ENCODE data around the gene PRDX5.

Gene PRDX5

GRCh38 chr11:64360448-64360921, 42.6 kb downstream of the PRDX5 start:
- Histone ChIP-seq H3K9ac (ENCODE audit: low read length) (no peak overlapping the region), H3F3A (ENCODE audit: insufficient read depth) (no peaks in the 10 kb centered on the region), H4K20me1 (ENCODE audit: low read depth, low read length) (no peaks in the 10 kb centered on the region), H3K4me3 (ENCODE audit: insufficient read depth, low read length, poor library complexity, severe bottlenecking) (no peak overlapping the region), H2AFZ (ENCODE audit: low read depth, low read length, severe bottlenecking) (no peak overlapping the region), H3K9me2 (replicated peaks; ENCODE audit: insufficient read depth, low read length) (no peaks in the 10 kb centered on the region), H3K4me2 (ENCODE audit: low read depth, low read length, poor library complexity, severe bottlenecking) (no peak overlapping the region), H3K36me3 (ENCODE audit: low read length) (no peaks in the 10 kb centered on the region), H3K79me2 (ENCODE audit: insufficient read depth, low read length) (no peaks in the 10 kb centered on the region), H3K9me3 (ENCODE audit: insufficient read depth, low read length) (no peaks in the 10 kb centered on the region), H3K27ac (ENCODE audit: low read depth, low read length) (no peak overlapping the region), H3K27me3 (ENCODE audit: low read length) (no peaks in the 10 kb centered on the region)
- no peak for TF ChIP-seq EZH2phosphoT487 (conservative IDR thresholded peaks at IDR 0.05; ENCODE audit: low read length)
- no peak for TF ChIP-seq CTCF (IDR thresholded peaks at IDR 0.05; ENCODE audit: insufficient read depth, low read length, poor library complexity, severe bottlenecking)

GRCh38 chr11:64361659-64362058, 43.7 kb downstream of the PRDX5 start:
- Histone ChIP-seq H3K9me2 (replicated peaks; ENCODE audit: insufficient read depth, low read length) (no peaks in the 10 kb centered on the region), H3K4me2 (ENCODE audit: low read depth, low read length, poor library complexity, severe bottlenecking) (no peak overlapping the region)

GRCh38 chr11:64362339-64362738, 44.4 kb downstream of the PRDX5 start:
- TF ChIP-seq EZH2phosphoT487 (conservative IDR thresholded peaks at IDR 0.05; ENCODE audit: low read length): no peak
- no peaks in the 10 kb centered on the region for H4K20me1 ChIP-seq (ENCODE audit: low read depth, low read length)
- H3K27me3 ChIP-seq (ENCODE audit: low read length): no peaks in the 10 kb centered on the region
- no peaks in the 10 kb centered on the region for H3F3A ChIP-seq (ENCODE audit: insufficient read depth)
- H3K9ac ChIP-seq (ENCODE audit: low read length): no peak overlapping the region
- no peak overlapping the region for H3K27ac ChIP-seq (ENCODE audit: low read depth, low read length)
- no peaks in the 10 kb centered on the region for H3K36me3 ChIP-seq (ENCODE audit: low read length)
- no peak overlapping the region for H3K4me2 ChIP-seq (ENCODE audit: low read depth, low read length, poor library complexity, severe bottlenecking)
- no peak overlapping the region for H2AFZ ChIP-seq (ENCODE audit: low read depth, low read length, severe bottlenecking)
- H3K79me2 ChIP-seq (ENCODE audit: insufficient read depth, low read length): no peaks in the 10 kb centered on the region
- no peaks in the 10 kb centered on the region for H3K9me3 ChIP-seq (ENCODE audit: insufficient read depth, low read length)
- H3K4me3 ChIP-seq (ENCODE audit: insufficient read depth, low read length, poor library complexity, severe bottlenecking): no peak overlapping the region
- no peaks in the 10 kb centered on the region for H3K9me2 ChIP-seq (replicated peaks; ENCODE audit: insufficient read depth, low read length)

More at GRCh38 chr11:64361659-64362058, 43.7 kb downstream of the PRDX5 start:
- no peaks in the 10 kb centered on the region for H3K27me3 ChIP-seq (ENCODE audit: low read length)
- no peak overlapping the region for H3K4me3 ChIP-seq (ENCODE audit: insufficient read depth, low read length, poor library complexity, severe bottlenecking)
- H4K20me1 ChIP-seq (ENCODE audit: low read depth, low read length): no peaks in the 10 kb centered on the region
- H3F3A ChIP-seq (ENCODE audit: insufficient read depth): no peaks in the 10 kb centered on the region
- H3K9me3 ChIP-seq (ENCODE audit: insufficient read depth, low read length): no peaks in the 10 kb centered on the region
- TF ChIP-seq CTCF (IDR thresholded peaks at IDR 0.05; ENCODE audit: insufficient read depth, low read length, poor library complexity, severe bottlenecking) (no peak), EZH2phosphoT487 (conservative IDR thresholded peaks at IDR 0.05; ENCODE audit: low read length) (no peak)
- H2AFZ ChIP-seq (ENCODE audit: low read depth, low read length, severe bottlenecking): no peak overlapping the region
- H3K27ac ChIP-seq (ENCODE audit: low read depth, low read length): no peak overlapping the region
- H3K9ac ChIP-seq (ENCODE audit: low read length): no peak overlapping the region
- no peaks in the 10 kb centered on the region for H3K36me3 ChIP-seq (ENCODE audit: low read length)
- H3K79me2 ChIP-seq (ENCODE audit: insufficient read depth, low read length): no peaks in the 10 kb centered on the region

- Histone ChIP-seq H3K9me3 (ENCODE audit: insufficient read depth, low read length) (no peaks in the 10 kb centered on the region), H3K27ac (ENCODE audit: low read depth, low read length) (no peak overlapping the region), H3K36me3 (ENCODE audit: low read length) (no peaks in the 10 kb centered on the region), H3K9me2 (replicated peaks; ENCODE audit: insufficient read depth, low read length) (no peaks in the 10 kb centered on the region), H3K27me3 (ENCODE audit: low read length) (no peaks in the 10 kb centered on the region), H3F3A (ENCODE audit: insufficient read depth) (no peaks in the 10 kb centered on the region), H2AFZ (ENCODE audit: low read depth, low read length, severe bottlenecking) (no peak overlapping the region), H3K9ac (ENCODE audit: low read length) (no peak overlapping the region), H3K79me2 (ENCODE audit: insufficient read depth, low read length) (no peaks in the 10 kb centered on the region), H4K20me1 (ENCODE audit: low read depth, low read length) (no peaks in the 10 kb centered on the region), H3K4me3 (ENCODE audit: insufficient read depth, low read length, poor library complexity, severe bottlenecking) (no peak overlapping the region), H3K4me2 (ENCODE audit: low read depth, low read length, poor library complexity, severe bottlenecking) (no peak overlapping the region)
- TF ChIP-seq EZH2phosphoT487 (conservative IDR thresholded peaks at IDR 0.05; ENCODE audit: low read length) (no peak), CTCF (IDR thresholded peaks at IDR 0.05; ENCODE audit: insufficient read depth, low read length, poor library complexity, severe bottlenecking) (no peak)
Observed at GRCh38 chr11:64364435-64364834, 46.5 kb downstream of the PRDX5 start.

Data from SU-DHL-6 (cell line).